ENCODE data around the gene PI4K2B.
"Not testable (repeated sequence)": the region's sequence is repeated elsewhere in the genome, so short reads cannot be mapped to it uniquely, and the experiment has no call there.

The PI4K2B gene

GRCh38 chr4:25248875-25249274 is 15.0 kb downstream of the PI4K2B start:
- H3K4me1 ChIP-seq (ENCODE audit: control insufficient read depth, insufficient read depth, low read length); H3K27ac ChIP-seq (ENCODE audit: low read depth, low read length); H3K27me3 ChIP-seq (ENCODE audit: control insufficient read depth, insufficient read depth, low read length); H3K9ac ChIP-seq (ENCODE audit: low read length); H3K36me3 ChIP-seq (ENCODE audit: control insufficient read depth, insufficient read depth, low read length); H3K4me3 ChIP-seq (ENCODE audit: low read length): not testable (repeated sequence)

GRCh38 chr4:25249494-25249893 is 15.7 kb downstream of the PI4K2B start:
- H3K9ac ChIP-seq (ENCODE audit: low read length); H3K27me3 ChIP-seq (ENCODE audit: control insufficient read depth, insufficient read depth, low read length); H3K4me3 ChIP-seq (ENCODE audit: low read length); H3K4me1 ChIP-seq (ENCODE audit: control insufficient read depth, insufficient read depth, low read length); H3K36me3 ChIP-seq (ENCODE audit: control insufficient read depth, insufficient read depth, low read length); H3K27ac ChIP-seq (ENCODE audit: low read depth, low read length): not testable (repeated sequence)

GRCh38 chr4:25252230-25253070 is 18.6 kb downstream of the PI4K2B start:
- Histone ChIP-seq H3K36me3 (ENCODE audit: control insufficient read depth, insufficient read depth, low read length) (peaks cover 13% of the 10 kb centered on the region), H3K4me1 (ENCODE audit: control insufficient read depth, insufficient read depth, low read length) (no peaks in the 10 kb centered on the region), H3K9ac (ENCODE audit: low read length) (no peak overlapping the region), H3K27ac (ENCODE audit: low read depth, low read length) (no peak overlapping the region), H3K27me3 (ENCODE audit: control insufficient read depth, insufficient read depth, low read length) (no peaks in the 10 kb centered on the region), H3K4me3 (ENCODE audit: low read length) (no peak overlapping the region)

- no peaks in the 10 kb centered on the region for H3K4me1 ChIP-seq (ENCODE audit: control insufficient read depth, insufficient read depth, low read length)
- no peaks in the 10 kb centered on the region for H3K27me3 ChIP-seq (ENCODE audit: control insufficient read depth, insufficient read depth, low read length)
- no peak overlapping the region for H3K4me3 ChIP-seq (ENCODE audit: low read length)
- H3K9ac ChIP-seq (ENCODE audit: low read length): no peak overlapping the region
- no peak overlapping the region for H3K27ac ChIP-seq (ENCODE audit: low read depth, low read length)
- H3K36me3 ChIP-seq (ENCODE audit: control insufficient read depth, insufficient read depth, low read length): peaks cover 13% of the 10 kb centered on the region
Observed at GRCh38 chr4:25253071-25253445, 19.2 kb downstream of the PI4K2B start.

GRCh38 chr4:25253786-25254185 is 20.0 kb downstream of the PI4K2B start:
- H3K27me3 ChIP-seq (ENCODE audit: control insufficient read depth, insufficient read depth, low read length); H3K4me3 ChIP-seq (ENCODE audit: low read length); H3K4me1 ChIP-seq (ENCODE audit: control insufficient read depth, insufficient read depth, low read length); H3K27ac ChIP-seq (ENCODE audit: low read depth, low read length); H3K9ac ChIP-seq (ENCODE audit: low read length): not testable (repeated sequence)
- H3K36me3 ChIP-seq (ENCODE audit: control insufficient read depth, insufficient read depth, low read length): peaks cover 13% of the 10 kb centered on the region

GRCh38 chr4:25258980-25259578 is 25.2 kb downstream of the PI4K2B start:
- Histone ChIP-seq H3K27ac (ENCODE audit: low read depth, low read length) (no peak overlapping the region), H3K4me3 (ENCODE audit: low read length) (no peak overlapping the region), H3K9ac (ENCODE audit: low read length) (no peak overlapping the region), H3K27me3 (ENCODE audit: control insufficient read depth, insufficient read depth, low read length) (no peaks in the 10 kb centered on the region), H3K4me1 (ENCODE audit: control insufficient read depth, insufficient read depth, low read length) (no peaks in the 10 kb centered on the region), H3K36me3 (ENCODE audit: control insufficient read depth, insufficient read depth, low read length) (peaks cover 15% of the 10 kb centered on the region)

DNA sequence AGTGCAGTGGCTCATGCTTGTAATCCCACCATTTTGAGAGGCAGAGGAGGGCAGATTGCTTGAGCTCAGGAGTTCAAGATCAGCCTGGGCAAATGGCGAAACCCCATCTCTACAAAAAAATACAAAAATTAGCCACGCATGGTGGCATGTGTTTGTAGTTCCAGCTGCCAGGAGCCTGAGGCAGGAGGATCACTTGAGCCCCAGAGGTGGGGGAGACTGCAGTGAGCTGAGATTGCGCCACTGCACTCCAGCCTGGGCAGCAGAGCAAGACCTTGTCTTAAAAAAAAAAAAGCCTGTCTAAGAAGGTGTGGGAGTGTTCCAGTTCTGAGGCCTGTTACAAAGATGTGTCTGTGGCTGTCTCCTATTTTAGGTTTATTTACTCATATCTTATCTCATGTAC is 38.0 kb downstream of the PI4K2B start:
- Histone ChIP-seq H3K9ac (ENCODE audit: low read length) (no peak overlapping the region), H3K36me3 (ENCODE audit: control insufficient read depth, insufficient read depth, low read length) (no peaks in the 10 kb centered on the region), H3K4me1 (ENCODE audit: control insufficient read depth, insufficient read depth, low read length) (no peaks in the 10 kb centered on the region), H3K27me3 (ENCODE audit: control insufficient read depth, insufficient read depth, low read length) (no peaks in the 10 kb centered on the region), H3K4me3 (ENCODE audit: low read length) (no peak overlapping the region), H3K27ac (ENCODE audit: low read depth, low read length) (no peak overlapping the region)

DNA sequence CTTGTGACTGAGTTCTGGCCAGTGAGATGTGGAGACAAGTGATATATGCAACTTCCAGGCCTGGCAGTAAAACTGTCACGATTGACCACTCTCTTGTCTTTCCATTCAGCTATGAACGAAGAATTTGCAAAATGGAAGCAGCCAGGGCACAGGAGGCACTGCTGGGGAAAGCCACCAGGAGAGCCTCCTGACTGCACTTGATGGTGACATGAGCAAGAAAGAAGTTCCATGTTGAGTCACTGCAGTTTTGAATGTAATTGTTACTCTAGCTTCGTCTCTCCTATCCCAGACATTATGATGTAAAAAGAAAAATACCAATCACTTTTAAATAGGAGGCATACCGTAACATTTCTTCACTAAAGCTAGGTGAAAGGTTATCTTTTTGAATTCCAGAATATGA is 46.4 kb downstream of the PI4K2B start:
- H3K36me3 ChIP-seq (ENCODE audit: control insufficient read depth, insufficient read depth, low read length): no peaks in the 10 kb centered on the region
- H3K27me3 ChIP-seq (ENCODE audit: control insufficient read depth, insufficient read depth, low read length): no peaks in the 10 kb centered on the region
- no peak overlapping the region for H3K9ac ChIP-seq (ENCODE audit: low read length)
- no peak overlapping the region for H3K27ac ChIP-seq (ENCODE audit: low read depth, low read length)
- no peaks in the 10 kb centered on the region for H3K4me1 ChIP-seq (ENCODE audit: control insufficient read depth, insufficient read depth, low read length)
- no peak overlapping the region for H3K4me3 ChIP-seq (ENCODE audit: low read length)

DNA sequence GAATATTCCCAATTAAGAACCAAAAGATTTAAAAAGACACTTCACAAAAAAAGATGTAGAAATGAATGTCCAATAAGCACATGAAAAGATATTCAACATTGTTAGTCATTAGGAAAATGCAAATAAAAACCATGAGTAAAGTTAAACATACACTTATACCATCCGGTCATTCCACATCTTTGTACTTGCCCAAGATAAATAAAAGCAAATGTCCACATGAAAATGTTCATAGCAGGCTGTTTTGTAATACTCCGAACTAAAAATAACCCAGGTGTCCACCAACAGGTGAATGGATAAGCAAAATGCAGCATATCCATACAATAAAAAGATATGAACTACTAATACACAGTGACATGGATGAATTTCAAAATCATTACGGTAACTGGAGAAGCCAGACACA is 50.1 kb downstream of the PI4K2B start:
- Histone ChIP-seq H3K27ac (ENCODE audit: low read depth, low read length) (no peak overlapping the region), H3K27me3 (ENCODE audit: control insufficient read depth, insufficient read depth, low read length) (no peaks in the 10 kb centered on the region), H3K36me3 (ENCODE audit: control insufficient read depth, insufficient read depth, low read length) (no peaks in the 10 kb centered on the region), H3K4me3 (ENCODE audit: low read length) (no peak overlapping the region), H3K4me1 (ENCODE audit: control insufficient read depth, insufficient read depth, low read length) (no peaks in the 10 kb centered on the region), H3K9ac (ENCODE audit: low read length) (no peak overlapping the region)

DNA sequence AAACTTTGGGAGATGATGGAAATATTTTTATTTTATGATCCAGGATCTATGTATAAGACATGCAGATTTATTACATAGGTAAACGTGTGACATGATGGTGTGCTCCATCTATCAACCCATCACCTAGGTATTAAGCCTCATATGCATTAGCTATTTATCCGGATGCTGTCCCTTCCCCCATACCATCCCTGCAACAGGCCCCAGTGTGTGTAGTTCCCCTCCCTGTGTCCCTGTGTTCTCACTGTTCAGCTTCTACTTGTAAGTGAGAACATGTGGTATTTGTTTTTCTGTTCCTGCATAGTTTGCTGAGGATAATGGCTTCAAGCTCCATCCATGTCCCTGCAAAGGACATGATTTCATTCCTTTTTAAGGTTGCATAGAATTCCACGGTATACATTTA is 50.6 kb downstream of the PI4K2B start:
- Histone ChIP-seq H3K4me1 (ENCODE audit: control insufficient read depth, insufficient read depth, low read length) (no peaks in the 10 kb centered on the region), H3K9ac (ENCODE audit: low read length) (no peak overlapping the region), H3K36me3 (ENCODE audit: control insufficient read depth, insufficient read depth, low read length) (no peaks in the 10 kb centered on the region), H3K27ac (ENCODE audit: low read depth, low read length) (no peak overlapping the region), H3K4me3 (ENCODE audit: low read length) (no peak overlapping the region), H3K27me3 (ENCODE audit: control insufficient read depth, insufficient read depth, low read length) (no peaks in the 10 kb centered on the region)

GRCh38 chr4:25290490-25291067 is 56.7 kb downstream of the PI4K2B start:
- Histone ChIP-seq H3K4me1 (ENCODE audit: control insufficient read depth, insufficient read depth, low read length) (no peaks in the 10 kb centered on the region), H3K4me3 (ENCODE audit: low read length) (no peak overlapping the region), H3K27ac (ENCODE audit: low read depth, low read length) (no peak overlapping the region), H3K27me3 (ENCODE audit: control insufficient read depth, insufficient read depth, low read length) (no peaks in the 10 kb centered on the region), H3K9ac (ENCODE audit: low read length) (no peak overlapping the region), H3K36me3 (ENCODE audit: control insufficient read depth, insufficient read depth, low read length) (no peaks in the 10 kb centered on the region)

DNA sequence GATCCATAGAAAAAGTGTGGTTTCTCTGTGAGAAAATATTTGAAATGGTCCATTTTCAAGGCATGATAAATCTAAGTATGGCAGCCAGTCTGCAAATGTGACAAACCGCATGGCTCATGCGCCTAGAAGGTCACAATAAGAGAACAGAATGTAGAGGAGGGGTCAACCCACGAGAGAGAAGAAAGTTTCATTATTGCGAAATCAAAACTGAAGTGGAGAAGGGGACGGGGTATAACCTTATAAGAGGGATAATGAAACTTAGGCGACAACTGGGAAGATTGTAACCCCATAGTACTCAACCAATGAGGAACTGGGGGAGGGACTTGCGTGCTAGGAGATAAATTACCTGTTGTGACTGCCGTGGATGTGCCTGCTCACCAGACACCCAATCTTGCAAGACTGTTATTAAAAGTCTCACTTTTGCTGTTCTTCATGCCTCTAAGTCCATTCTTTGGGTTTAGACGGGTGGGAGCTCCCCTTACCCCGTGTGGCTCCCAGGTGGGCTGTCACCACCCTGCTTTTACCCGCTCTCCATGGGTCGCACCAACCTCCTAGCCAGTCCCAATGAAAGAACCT is 57.4 kb downstream of the PI4K2B start:
- no peak overlapping the region for H3K9ac ChIP-seq (ENCODE audit: low read length)
- no peaks in the 10 kb centered on the region for H3K27me3 ChIP-seq (ENCODE audit: control insufficient read depth, insufficient read depth, low read length)
- no peaks in the 10 kb centered on the region for H3K36me3 ChIP-seq (ENCODE audit: control insufficient read depth, insufficient read depth, low read length)
- no peaks in the 10 kb centered on the region for H3K4me1 ChIP-seq (ENCODE audit: control insufficient read depth, insufficient read depth, low read length)
- no peak overlapping the region for H3K4me3 ChIP-seq (ENCODE audit: low read length)
- no peak overlapping the region for H3K27ac ChIP-seq (ENCODE audit: low read depth, low read length)

All from rectal smooth muscle tissue (tissue), 1 donor.